Sigmoid colon (tissue), 4 donors: ENCODE measurements around the gene SLC22A3.

Experiments
- EP300 ChIP-seq, 4 donors: sonication (generic); formaldehyde crosslinking; IDR thresholded peaks; one replicate each; pipeline ENCODE4 v1.6.1; 2017; ENCODE audit warnings: antibody characterized with exemption in 4 of 4
- POLR2A ChIP-seq, 2 donors: fragments of 450-650 bp; IDR thresholded peaks; one replicate each; pipeline ENCODE4 v1.6.1; 2016; ENCODE audit warnings: antibody characterized with exemption in 2 of 2, mild to moderate bottlenecking in 2 of 2, moderate library complexity in 2 of 2
- TF ChIP-seq, protein P1 (sequence below), 4 experiments: fragments of 450-650 bp in 3 of 4; fragments of 200-600 bp in 1 of 4; IDR thresholded peaks; one replicate each; pipeline ENCODE4 v1.5.1; 2016 to 2019; ENCODE audit warnings: antibody characterized with exemption in 4 of 4, mild to moderate bottlenecking in 3 of 4, moderate library complexity in 2 of 4

DNA sequence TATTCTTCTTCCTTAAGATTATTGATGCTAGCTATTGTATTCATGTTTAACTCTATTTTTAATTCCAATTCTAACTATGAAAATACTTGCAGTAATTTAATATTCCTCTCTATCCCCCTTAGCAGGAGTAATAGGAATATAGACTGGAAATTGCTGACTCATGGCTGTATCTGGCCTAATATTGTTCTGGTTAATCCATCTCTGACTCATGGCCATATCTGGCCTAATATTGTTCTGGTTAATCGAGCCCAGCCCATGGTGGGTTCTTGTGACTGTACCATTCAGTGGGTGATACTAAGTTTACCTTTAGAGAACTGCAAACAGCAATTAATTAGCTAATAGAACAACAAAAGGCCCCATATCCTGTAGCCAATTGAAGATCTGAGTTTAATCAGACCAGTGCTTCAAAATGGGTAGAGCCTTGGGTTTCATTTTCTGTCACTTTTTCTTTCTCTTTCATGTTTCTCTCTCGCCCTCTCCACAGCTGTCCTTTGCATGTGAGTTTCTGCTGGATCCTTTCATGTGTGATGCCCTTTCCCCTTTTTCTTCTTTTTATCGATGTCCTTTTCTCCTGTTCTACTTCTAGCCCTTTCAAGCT lies 50.6 kb downstream of the SLC22A3 start:
- TF ChIP-seq POLR2A (IDR thresholded peaks at IDR 0.05) (no peak), EP300 (IDR thresholded peaks at IDR 0.05) (no peak)
- TF ChIP-seq, protein P1, sequence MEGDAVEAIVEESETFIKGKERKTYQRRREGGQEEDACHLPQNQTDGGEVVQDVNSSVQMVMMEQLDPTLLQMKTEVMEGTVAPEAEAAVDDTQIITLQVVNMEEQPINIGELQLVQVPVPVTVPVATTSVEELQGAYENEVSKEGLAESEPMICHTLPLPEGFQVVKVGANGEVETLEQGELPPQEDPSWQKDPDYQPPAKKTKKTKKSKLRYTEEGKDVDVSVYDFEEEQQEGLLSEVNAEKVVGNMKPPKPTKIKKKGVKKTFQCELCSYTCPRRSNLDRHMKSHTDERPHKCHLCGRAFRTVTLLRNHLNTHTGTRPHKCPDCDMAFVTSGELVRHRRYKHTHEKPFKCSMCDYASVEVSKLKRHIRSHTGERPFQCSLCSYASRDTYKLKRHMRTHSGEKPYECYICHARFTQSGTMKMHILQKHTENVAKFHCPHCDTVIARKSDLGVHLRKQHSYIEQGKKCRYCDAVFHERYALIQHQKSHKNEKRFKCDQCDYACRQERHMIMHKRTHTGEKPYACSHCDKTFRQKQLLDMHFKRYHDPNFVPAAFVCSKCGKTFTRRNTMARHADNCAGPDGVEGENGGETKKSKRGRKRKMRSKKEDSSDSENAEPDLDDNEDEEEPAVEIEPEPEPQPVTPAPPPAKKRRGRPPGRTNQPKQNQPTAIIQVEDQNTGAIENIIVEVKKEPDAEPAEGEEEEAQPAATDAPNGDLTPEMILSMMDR (IDR thresholded peaks at IDR 0.05), result no peak
